ENCODE measurements around the gene N4BP2L2. TPM values are rescaled to one million over a fixed set of nuclear protein-coding genes. Genes with fewer than 3 reads are reported as not detected.

N4BP2L2 gene
- total and polyA plus RNA-seq, 4 donors = 14.9 to 116 (median 76.7) TPM

DNA sequence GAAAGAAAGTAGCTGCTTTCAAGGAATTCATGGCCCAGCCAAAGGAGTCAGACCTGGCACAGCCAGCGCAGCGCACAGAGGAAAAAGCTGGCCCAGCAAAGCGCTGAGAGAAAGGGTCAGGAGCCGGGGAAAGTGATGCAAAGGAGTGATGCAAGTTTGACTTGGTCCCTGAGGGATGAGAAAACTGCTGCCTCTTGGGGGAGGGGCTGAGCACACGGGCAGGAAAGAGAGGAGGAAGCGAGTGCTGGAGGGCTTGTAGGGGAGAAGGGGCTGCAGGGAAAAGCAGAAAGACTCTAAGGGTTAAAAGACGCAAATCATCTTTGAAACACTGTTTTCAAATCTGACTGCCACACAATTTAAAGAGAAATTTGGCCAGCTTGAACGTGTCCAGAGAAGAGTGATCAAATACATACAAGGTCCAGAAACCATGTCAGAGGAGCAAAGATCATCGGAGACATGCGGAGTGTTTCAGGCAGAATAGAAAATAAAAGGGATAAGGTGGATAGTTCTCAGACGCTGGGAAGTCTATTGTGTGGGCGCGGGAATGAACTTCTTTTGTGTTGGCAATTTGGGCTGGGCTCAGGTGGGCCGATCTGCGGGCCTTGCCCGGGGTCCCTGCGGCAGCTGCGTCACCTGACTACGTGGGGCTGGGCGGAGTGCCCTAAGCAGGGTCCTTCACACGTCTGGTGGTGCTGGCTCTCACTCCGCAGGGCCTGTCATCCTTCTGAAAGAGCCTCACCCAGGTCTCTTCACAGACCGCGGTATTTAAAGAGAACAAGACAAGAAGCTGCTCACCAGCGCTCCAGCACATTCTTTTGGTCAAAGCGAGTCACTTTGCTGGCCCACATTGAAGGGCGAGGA, 128.8 kb downstream of the N4BP2L2 start (continued):
- TF ChIP-seq HNF4G (IDR thresholded peaks at IDR 0.05) (peak; percentile 76), FOXA2 (IDR thresholded peaks at IDR 0.05) (peak; percentile 34), HNF4A (conservative IDR thresholded peaks at IDR 0.05) (peak; percentile 81 to 87), NR2F2 (IDR thresholded peaks at IDR 0.05) (no peak), FOXA1 (IDR thresholded peaks at IDR 0.05) (no peak), RXRA (IDR thresholded peaks at IDR 0.05) (peak; percentile 82 to 83), GABPA (IDR thresholded peaks at IDR 0.05 in 1 of 2, conservative IDR thresholded peaks at IDR 0.05 in 1 of 2) (no peak)
- TF ChIP-seq, protein P1, sequence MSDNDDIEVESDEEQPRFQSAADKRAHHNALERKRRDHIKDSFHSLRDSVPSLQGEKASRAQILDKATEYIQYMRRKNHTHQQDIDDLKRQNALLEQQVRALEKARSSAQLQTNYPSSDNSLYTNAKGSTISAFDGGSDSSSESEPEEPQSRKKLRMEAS (IDR thresholded peaks at IDR 0.05) = peak; percentile 48

DNA sequence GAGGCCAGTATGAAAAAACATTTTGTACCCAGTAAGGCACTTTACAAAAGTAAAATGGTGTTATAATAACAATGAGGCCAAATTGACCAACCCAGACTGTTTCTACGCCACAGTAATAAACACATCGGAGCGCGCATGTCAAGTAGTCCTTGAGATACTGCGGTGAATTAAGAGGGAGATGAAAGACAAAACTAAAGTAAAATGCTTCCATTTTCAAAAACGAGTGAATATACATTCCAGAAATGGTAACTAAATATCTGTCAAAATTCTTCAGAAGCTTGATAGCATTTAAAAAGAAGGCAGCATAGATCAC, 129.6 kb downstream of the N4BP2L2 start:
- peak overlapping the region in 1 of 2 donors; percentile 20 for H3K9ac ChIP-seq (ENCODE audit: low read depth in 1 of 2, low read length in 2 of 2)
- DNase-seq (ENCODE audit: low spot score) = no peak
- peaks cover 1 to 28% (median 23%) of the 10 kb centered on the region in 4 donors for H3K36me3 ChIP-seq (ENCODE audit: control insufficient read depth in 4 of 4, insufficient read depth in 3 of 4, low read depth in 1 of 4, low read length in 3 of 4)
- H3K4me3 ChIP-seq (ENCODE audit: low read depth in 1 of 3, low read length in 3 of 3) = no peak overlapping the region
- H3K27ac ChIP-seq (ENCODE audit: low read depth in 1 of 2, low read length in 2 of 2) = peak overlapping the region; percentile 79 to 91
- 90% methylated on average over 6 of the region's 6 CpGs for WGBS
- H3K27me3 ChIP-seq (ENCODE audit: control insufficient read depth in 4 of 4, insufficient read depth in 4 of 4, low read length in 3 of 4) = no peaks in the 10 kb centered on the region
- TF ChIP-seq FOXA2 (IDR thresholded peaks at IDR 0.05) (no peak), JUND (IDR thresholded peaks at IDR 0.05) (no peak), RAD21 (IDR thresholded peaks at IDR 0.05) (no peak), GABPA (IDR thresholded peaks at IDR 0.05 in 1 of 2, conservative IDR thresholded peaks at IDR 0.05 in 1 of 2) (no peak), NR2F2 (IDR thresholded peaks at IDR 0.05) (no peak), YY1 (IDR thresholded peaks at IDR 0.05) (no peak), HNF4G (IDR thresholded peaks at IDR 0.05) (no peak), TAF1 (conservative IDR thresholded peaks at IDR 0.05) (no peak), RXRA (IDR thresholded peaks at IDR 0.05) (no peak), FOXA1 (IDR thresholded peaks at IDR 0.05) (no peak), EGR1 (IDR thresholded peaks at IDR 0.05; ENCODE audit: low read depth in 2 of 2) (no peak)
- TF ChIP-seq, protein P1 (IDR thresholded peaks at IDR 0.05) = no peak
- TF ChIP-seq, protein P2, sequence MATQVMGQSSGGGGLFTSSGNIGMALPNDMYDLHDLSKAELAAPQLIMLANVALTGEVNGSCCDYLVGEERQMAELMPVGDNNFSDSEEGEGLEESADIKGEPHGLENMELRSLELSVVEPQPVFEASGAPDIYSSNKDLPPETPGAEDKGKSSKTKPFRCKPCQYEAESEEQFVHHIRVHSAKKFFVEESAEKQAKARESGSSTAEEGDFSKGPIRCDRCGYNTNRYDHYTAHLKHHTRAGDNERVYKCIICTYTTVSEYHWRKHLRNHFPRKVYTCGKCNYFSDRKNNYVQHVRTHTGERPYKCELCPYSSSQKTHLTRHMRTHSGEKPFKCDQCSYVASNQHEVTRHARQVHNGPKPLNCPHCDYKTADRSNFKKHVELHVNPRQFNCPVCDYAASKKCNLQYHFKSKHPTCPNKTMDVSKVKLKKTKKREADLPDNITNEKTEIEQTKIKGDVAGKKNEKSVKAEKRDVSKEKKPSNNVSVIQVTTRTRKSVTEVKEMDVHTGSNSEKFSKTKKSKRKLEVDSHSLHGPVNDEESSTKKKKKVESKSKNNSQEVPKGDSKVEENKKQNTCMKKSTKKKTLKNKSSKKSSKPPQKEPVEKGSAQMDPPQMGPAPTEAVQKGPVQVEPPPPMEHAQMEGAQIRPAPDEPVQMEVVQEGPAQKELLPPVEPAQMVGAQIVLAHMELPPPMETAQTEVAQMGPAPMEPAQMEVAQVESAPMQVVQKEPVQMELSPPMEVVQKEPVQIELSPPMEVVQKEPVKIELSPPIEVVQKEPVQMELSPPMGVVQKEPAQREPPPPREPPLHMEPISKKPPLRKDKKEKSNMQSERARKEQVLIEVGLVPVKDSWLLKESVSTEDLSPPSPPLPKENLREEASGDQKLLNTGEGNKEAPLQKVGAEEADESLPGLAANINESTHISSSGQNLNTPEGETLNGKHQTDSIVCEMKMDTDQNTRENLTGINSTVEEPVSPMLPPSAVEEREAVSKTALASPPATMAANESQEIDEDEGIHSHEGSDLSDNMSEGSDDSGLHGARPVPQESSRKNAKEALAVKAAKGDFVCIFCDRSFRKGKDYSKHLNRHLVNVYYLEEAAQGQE (IDR thresholded peaks at IDR 0.05) = no peak
- TF ChIP-seq, protein P3, sequence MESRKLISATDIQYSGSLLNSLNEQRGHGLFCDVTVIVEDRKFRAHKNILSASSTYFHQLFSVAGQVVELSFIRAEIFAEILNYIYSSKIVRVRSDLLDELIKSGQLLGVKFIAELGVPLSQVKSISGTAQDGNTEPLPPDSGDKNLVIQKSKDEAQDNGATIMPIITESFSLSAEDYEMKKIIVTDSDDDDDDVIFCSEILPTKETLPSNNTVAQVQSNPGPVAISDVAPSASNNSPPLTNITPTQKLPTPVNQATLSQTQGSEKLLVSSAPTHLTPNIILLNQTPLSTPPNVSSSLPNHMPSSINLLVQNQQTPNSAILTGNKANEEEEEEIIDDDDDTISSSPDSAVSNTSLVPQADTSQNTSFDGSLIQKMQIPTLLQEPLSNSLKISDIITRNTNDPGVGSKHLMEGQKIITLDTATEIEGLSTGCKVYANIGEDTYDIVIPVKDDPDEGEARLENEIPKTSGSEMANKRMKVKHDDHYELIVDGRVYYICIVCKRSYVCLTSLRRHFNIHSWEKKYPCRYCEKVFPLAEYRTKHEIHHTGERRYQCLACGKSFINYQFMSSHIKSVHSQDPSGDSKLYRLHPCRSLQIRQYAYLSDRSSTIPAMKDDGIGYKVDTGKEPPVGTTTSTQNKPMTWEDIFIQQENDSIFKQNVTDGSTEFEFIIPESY (IDR thresholded peaks at IDR 0.05) = no peak
- TF ChIP-seq, protein P4, sequence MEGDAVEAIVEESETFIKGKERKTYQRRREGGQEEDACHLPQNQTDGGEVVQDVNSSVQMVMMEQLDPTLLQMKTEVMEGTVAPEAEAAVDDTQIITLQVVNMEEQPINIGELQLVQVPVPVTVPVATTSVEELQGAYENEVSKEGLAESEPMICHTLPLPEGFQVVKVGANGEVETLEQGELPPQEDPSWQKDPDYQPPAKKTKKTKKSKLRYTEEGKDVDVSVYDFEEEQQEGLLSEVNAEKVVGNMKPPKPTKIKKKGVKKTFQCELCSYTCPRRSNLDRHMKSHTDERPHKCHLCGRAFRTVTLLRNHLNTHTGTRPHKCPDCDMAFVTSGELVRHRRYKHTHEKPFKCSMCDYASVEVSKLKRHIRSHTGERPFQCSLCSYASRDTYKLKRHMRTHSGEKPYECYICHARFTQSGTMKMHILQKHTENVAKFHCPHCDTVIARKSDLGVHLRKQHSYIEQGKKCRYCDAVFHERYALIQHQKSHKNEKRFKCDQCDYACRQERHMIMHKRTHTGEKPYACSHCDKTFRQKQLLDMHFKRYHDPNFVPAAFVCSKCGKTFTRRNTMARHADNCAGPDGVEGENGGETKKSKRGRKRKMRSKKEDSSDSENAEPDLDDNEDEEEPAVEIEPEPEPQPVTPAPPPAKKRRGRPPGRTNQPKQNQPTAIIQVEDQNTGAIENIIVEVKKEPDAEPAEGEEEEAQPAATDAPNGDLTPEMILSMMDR (IDR thresholded peaks at IDR 0.05; ENCODE audit: low read depth, low read length, missing input control) = no peak
- H3K9me3 ChIP-seq (ENCODE audit: control insufficient read depth in 4 of 4, low read length in 3 of 4) = no peaks in the 10 kb centered on the region
- peaks cover 5 to 39% (median 30%) of the 10 kb centered on the region in 4 donors for H3K4me1 ChIP-seq (ENCODE audit: control insufficient read depth in 4 of 4, insufficient read depth in 4 of 4, low read length in 3 of 4)

All from liver (tissue), 9 donors.